ENCODE measurements around the gene CDADC1. TPM values are rescaled to one million over a fixed set of nuclear protein-coding genes. Genes with fewer than 3 reads are reported as not detected.

The CDADC1 gene
- total RNA-seq: 5.4 TPM

GRCh38 chr13:49247643-49248621, at the start of gene CDADC1:
Gene CDADC1, plus strand, starts transcription at chr13:49247925. Its CDS starts 113 bp downstream, at chr13:49248038.
- peak; percentile 86 for DNase-seq

- no peak for DNase-seq
Measured at GRCh38 chr13:49206641-49207040, 41.1 kb upstream of the CDADC1 start.

GRCh38 chr13:49208619-49209018, 39.1 kb upstream of the CDADC1 start:
- DNase-seq: no peak

GRCh38 chr13:49210114-49210513, 37.6 kb upstream of the CDADC1 start:
- DNase-seq: no peak

- DNase-seq: no peak
Measured at GRCh38 chr13:49210669-49211068, 37.1 kb upstream of the CDADC1 start.

GRCh38 chr13:49213539-49213938, 34.2 kb upstream of the CDADC1 start:
- DNase-seq: no peak

GRCh38 chr13:49213997-49214916, 33.5 kb upstream of the CDADC1 start:
- no peak for DNase-seq

- DNase-seq: no peak
Measured at GRCh38 chr13:49214917-49215376, 32.8 kb upstream of the CDADC1 start.

GRCh38 chr13:49216334-49216733, 31.4 kb upstream of the CDADC1 start:
- no peak for DNase-seq

GRCh38 chr13:49217962-49218492, 29.7 kb upstream of the CDADC1 start:
- DNase-seq: no peak

- no peak for DNase-seq
Measured at GRCh38 chr13:49218493-49219051, 29.2 kb upstream of the CDADC1 start.

- no peak for DNase-seq
Measured at GRCh38 chr13:49219647-49220035, 28.1 kb upstream of the CDADC1 start.

- DNase-seq: no peak
Measured at GRCh38 chr13:49220036-49220855, 27.5 kb upstream of the CDADC1 start, which contains the start of gene MLNR. Gene MLNR, plus strand, starts transcription at chr13:49220338. Its CDS starts 0 bp downstream, at chr13:49220338.

GRCh38 chr13:49220856-49221589, 26.7 kb upstream of the CDADC1 start:
- no peak for DNase-seq

GRCh38 chr13:49221590-49221965, 26.1 kb upstream of the CDADC1 start:
- no peak for DNase-seq

- DNase-seq: no peak
Measured at GRCh38 chr13:49225223-49226042, 22.3 kb upstream of the CDADC1 start.

GRCh38 chr13:49226613-49227012, 21.1 kb upstream of the CDADC1 start:
- DNase-seq: no peak

- DNase-seq: no peak
Measured at GRCh38 chr13:49234741-49235140, 13.0 kb upstream of the CDADC1 start.

- DNase-seq: no peak
Measured at GRCh38 chr13:49235856-49236431, 11.8 kb upstream of the CDADC1 start.

All from skin of body (tissue), 2 donors.